Measurements from ENCODE around the gene MND1. TPM values are rescaled to one million over a fixed set of nuclear protein-coding genes. Genes with fewer than 3 reads are reported as not detected.

Gene MND1
- total RNA-seq, 1 donor from 2014 or later = 6.8 TPM

Small RNA genes lying within 50 kb of the gene (small RNA-seq; reads per million reads assigned to genes)
- gene RN7SL419P = not detected

Other genes with a start within 250 kb of the MND1 start
- gene TRIM2, start 140.2 kb upstream of the MND1 start, total RNA-seq = 21.4 TPM
- gene TMEM131L, start 121.7 kb downstream of the MND1 start, total RNA-seq = 69.4 TPM

Measured in skeletal muscle tissue (tissue), 2 donors.